ENCODE results near the gene SMARCC1.

Gene SMARCC1

DNA sequence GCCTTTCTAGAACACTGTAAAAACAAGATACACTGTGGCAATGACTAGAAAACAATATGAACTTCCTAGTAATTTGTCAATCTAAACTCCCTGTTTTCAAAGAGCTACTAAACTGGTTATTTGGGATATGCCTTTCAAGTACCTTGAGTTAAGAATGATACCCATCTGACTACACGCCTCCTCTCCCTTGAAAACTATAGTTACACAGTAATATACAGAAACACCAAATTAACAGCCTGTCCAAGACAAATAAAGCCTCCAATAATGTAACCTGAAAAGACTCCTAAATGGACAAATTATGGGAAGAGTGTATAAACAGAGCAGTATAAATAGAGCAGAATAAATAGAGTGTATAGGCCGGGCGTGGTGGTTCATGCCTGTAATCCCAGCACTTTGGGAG lies 70.1 kb downstream of the SMARCC1 start:
- DNase-seq (ENCODE audit: insufficient read length, low spot score) (no peak), FAIRE-seq (no peak)

- no peak for FAIRE-seq
- DNase-seq (ENCODE audit: insufficient read length, low spot score) = no peak
These were observed 76.3 kb downstream of the SMARCC1 start for GRCh38 chr3:47705391-47705790.

DNA sequence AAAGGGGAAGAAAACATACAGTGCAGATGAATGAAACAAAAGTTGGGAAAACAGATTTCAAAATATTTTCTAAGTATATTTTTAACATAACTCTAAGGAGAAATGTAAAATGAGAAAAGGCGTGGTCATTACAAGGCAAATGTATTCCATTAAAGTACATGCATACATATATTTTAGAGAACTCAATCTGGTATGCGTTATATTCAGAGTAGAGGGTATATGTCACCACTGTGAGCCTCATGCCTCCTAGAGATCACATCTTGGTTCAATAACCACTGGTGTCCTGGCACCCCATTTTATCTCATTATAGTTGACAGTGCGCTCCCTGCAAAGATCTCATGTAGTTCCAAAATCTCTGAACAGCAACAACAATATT lies 77.5 kb downstream of the SMARCC1 start:
- no peak for DNase-seq (ENCODE audit: insufficient read length, low spot score)
- no peak for FAIRE-seq

DNA sequence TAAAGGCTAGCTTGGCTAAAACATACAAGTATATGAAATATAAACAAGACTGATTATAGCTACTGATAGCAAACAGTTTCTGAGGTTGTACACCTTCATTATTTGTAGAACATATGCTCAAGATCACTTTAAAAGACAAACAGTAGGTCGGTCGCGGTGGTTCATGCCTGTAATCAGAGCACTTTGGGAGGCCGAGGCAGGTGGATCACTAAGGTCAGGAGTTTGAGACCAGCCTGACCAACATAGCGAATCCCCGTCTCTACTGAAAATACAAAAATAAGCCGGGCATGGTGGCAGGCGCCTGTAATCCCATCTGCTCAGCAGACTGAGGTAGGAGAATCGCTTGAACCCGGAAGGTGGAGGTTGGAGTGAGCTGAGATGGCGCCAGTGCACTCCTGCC lies 80.3 kb downstream of the SMARCC1 start:
- FAIRE-seq (no peak), DNase-seq (ENCODE audit: insufficient read length, low spot score) (no peak)

- DNase-seq (ENCODE audit: insufficient read length, low spot score) (no peak), FAIRE-seq (no peak)
These were observed 89.5 kb downstream of the SMARCC1 start for GRCh38 chr3:47692158-47692557.

DNA sequence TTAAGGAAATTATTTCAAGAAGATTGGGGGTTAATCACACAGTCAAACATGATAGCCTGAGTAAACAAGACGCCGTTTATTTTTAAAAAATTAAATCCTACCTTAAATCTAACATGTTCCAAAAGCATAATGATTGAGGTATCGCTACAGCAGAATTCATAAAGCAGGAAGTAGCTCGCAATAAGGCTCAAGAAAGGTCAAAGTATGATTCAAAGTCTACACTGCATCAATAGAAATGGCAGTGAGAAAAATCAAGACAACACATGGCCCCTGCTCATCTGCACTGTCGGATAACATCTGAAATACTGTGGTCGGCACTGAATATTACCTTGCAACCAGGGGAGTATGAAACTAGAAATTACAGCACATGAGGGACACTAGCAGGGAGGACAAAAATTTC lies 93.2 kb downstream of the SMARCC1 start:
- no peak for DNase-seq (ENCODE audit: insufficient read length, low spot score)
- FAIRE-seq = no peak

GRCh38 chr3:47685037-47685436 lies 96.7 kb downstream of the SMARCC1 start:
- no peak for FAIRE-seq
- DNase-seq (ENCODE audit: insufficient read length, low spot score) = peak; percentile 36

DNA sequence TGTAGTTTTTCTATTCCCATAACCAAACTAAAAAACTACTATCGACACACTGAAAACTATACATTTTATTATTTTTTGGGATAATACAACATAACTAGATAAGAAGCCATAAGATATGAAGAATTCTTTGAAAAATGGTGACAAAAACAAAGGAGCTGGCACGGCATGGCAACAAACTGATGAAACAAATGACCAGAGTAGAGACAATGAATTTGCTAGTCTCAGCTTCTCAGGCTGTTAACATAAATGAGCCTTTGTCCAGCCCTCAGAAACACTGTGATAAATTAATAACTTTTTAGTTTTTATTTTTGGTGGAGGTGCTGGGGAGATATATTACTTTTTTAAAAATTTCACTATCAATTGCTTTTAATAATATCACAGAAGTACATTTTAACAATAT lies 100.7 kb downstream of the SMARCC1 start:
- FAIRE-seq (no peak), DNase-seq (ENCODE audit: insufficient read length, low spot score) (no peak)

DNA sequence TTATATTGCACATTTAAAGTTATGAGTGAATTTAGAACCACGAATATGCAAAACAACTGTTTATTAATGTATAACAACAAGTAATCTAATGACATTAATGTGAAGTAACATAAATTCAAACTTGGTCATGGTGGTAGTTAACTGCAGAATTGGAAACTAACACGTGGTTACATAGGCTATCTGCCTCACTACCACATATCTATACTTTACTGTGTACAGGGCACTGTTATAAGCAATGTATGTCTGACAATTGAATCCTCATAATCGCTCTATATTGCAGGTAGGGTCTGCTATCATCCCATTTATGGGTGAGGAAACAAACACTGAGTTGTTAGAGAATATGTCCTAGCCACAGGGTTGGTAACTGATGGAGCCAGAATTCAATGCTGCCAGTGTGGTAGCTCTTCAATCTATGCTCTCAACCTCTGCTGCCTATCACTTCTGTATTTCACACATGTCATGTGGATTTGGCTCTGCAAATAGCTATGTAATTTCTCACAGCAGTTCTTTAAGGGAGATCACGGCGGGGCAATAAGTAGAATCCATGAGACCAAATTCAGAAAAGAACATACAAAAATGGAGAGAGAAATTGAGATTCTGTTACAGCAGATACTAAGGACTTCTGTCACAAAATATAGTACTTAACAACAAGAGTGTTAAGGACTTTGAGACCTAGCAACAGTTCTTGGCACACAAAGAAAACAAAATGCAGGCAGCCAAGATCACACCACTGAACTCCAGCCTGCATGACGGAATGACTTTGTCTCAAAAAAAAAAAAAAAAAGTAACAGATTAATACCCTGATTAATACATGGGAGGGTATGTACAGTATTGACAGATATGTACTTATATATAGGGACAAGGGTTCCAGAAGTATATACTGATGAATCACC lies 103.0 kb downstream of the SMARCC1 start:
- FAIRE-seq (peak; percentile 38), DNase-seq (ENCODE audit: insufficient read length, low spot score) (no peak)

DNA sequence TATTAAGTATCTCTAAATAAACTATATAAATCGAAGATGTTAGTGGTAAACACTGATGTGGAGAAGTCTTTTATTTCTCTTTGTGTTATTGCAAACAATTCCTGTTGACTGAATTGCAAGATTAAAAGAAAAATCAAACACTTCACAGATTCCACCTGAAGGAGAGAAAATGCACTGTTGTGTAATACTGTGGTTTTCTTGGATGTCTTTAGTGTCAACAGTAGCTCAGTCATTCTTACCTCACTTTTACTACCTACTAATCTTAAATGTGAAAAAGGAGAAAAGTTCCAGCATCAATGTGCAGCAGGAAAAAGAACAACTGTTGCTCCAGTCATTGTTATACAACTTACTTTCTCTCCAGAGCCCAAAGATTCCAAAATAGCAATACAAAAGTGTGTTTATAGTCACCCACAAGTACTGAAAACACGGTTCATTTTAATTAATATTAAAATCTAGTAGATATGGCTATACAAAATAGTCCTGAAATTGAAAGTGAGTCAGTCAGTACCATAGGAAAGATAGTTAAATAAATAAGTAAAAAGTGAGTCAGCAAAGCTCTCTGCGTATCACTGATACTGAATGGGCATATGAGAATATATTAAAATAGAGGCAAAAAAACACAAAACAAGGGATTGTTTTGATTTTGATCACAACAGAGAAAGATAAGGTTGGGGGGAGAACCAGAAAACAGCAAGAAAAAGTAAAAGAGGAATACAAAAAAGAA lies 112.5 kb downstream of the SMARCC1 start:
- no peak for DNase-seq (ENCODE audit: insufficient read length, low spot score)
- FAIRE-seq = no peak

DNA sequence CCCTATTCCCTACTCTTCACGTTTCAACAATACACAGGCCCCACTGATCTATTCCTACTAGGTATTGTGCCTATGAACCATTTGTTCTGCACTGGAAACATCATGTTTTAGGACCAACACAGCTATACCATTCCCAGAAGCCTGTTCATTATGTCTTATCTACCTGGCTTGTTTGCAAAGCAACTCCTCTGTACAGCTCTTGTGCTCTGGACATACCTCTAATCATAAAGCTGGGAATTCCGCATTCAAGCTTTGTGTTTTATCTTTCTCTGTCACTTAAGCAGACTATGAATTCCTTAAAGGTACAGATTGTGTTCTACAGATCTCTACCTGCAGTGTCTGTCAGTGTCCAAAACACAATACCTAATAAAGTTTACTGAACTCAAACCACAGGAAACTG lies 115.6 kb downstream of the SMARCC1 start:
- no peak for DNase-seq (ENCODE audit: insufficient read length, low spot score)
- FAIRE-seq = no peak

DNA sequence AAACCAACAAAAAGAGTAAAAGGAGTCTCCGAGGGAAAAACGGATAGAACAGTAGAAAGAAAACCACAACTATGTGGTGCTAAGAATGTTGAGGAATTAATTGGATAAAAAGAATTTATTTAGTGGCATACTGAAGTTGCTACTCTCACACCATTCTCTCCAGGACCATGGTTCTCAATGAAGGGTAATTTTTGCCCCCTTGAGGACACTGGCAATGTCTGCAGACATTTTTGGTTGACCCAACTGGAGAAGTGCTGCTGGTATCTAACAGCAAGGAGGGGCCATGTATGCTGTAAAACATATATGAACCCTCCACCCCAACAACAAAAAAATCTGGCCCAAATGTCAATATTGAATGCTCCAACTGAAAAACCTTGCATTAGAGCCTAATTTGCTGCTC lies 117.2 kb downstream of the SMARCC1 start:
- DNase-seq (ENCODE audit: insufficient read length, low spot score) = no peak
- FAIRE-seq = no peak

- DNase-seq (ENCODE audit: insufficient read length, low spot score) (no peak), FAIRE-seq (no peak)
These were observed 118.0 kb downstream of the SMARCC1 start for GRCh38 chr3:47663630-47664240.

- DNase-seq (ENCODE audit: insufficient read length, low spot score) = peak; percentile 24
- FAIRE-seq = no peak
These were observed 120.5 kb downstream of the SMARCC1 start for GRCh38 chr3:47661121-47661752.

DNA sequence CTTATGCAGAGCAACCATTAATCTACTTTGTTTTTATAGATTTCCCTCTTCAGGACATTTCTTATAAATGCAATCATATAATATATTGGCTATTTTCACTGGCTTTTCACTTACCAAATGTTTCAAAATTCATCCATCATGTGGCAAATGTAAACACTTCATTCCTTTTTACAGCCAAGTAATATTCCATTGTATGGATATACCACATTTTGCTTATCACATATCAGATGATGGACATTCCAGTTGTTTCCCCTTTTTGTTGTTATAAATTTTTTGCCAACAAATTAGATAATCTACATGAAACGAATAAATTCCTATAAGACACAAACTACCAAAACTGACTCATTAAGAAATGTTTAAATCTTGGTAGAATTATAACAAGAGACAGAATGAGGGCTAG lies 123.2 kb downstream of the SMARCC1 start:
- no peak for FAIRE-seq

DNA sequence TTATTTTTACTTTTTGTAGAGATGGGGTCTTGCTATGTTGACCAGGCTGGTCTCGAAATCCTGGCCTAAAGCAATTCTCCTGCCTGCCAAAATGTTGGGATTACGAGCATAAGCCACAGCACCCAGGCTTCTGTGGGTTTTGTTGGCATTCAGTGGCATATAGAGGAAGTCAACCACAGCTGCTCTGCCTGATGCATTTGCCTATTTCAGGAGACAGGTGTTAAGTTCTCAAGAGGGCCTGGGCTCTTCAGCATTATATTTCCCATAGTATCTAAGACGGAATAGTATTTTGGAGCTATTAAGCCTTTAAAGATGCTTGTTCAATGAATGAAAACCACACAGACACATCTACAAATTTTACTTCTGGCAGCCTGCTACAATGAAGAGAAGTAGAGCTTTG lies 129.6 kb downstream of the SMARCC1 start:
- FAIRE-seq = no peak
- DNase-seq (ENCODE audit: insufficient read length, low spot score) = no peak

More for the DNA sequence above, 123.2 kb downstream of the SMARCC1 start:
- DNase-seq (ENCODE audit: insufficient read length, low spot score) = no peak

DNA sequence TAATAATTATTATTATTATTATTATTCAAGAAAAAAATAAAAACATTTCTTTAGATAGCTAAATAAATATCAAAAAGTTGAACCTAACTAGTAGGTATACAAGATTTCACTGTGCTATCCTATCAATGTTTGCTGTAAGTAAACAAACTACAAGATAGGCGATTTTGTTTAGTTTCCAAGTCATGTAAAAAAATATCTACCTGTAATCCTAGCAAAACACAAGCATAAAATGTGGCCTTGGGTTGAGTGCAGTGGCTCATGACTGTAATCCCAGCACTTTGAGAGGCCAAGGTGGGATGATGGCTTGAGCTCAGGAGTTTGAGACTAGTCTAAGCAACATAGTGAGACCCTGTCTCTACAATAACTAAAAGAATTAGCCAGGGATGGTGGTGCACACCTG lies 131.4 kb downstream of the SMARCC1 start:
- FAIRE-seq (no peak), DNase-seq (ENCODE audit: insufficient read length, low spot score) (no peak)

GRCh38 chr3:47647550-47647949 lies 134.1 kb downstream of the SMARCC1 start:
- FAIRE-seq = no peak
- DNase-seq (ENCODE audit: insufficient read length, low spot score) = no peak

GRCh38 chr3:47646362-47646761 lies 135.3 kb downstream of the SMARCC1 start:
- FAIRE-seq = no peak
- no peak for DNase-seq (ENCODE audit: insufficient read length, low spot score)

DNA sequence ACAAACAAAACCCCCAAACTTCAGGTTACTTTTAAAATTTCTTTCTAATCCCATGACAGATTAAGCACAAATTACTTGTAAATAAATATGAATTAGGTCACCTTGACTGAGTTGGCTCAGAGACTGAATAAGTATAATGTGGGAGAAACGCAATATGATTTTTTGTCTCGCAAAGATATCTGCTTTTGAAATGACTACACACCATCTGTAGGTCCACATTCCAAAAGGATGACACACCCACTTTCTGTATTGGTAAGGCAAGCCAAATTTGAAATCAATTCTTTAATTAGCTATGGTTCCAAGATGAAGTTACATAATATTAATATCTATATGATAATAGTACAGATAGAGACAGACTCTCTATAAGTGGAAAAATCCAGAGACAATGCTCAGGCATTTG lies 136.1 kb downstream of the SMARCC1 start:
- DNase-seq (ENCODE audit: insufficient read length, low spot score) = no peak
- FAIRE-seq = no peak

- FAIRE-seq (no peak), DNase-seq (ENCODE audit: insufficient read length, low spot score) (no peak)
These were observed 138.6 kb downstream of the SMARCC1 start for GRCh38 chr3:47643092-47643491.
